ENCODE measurements around the gene VCAM1. TPM values are rescaled to one million over a fixed set of nuclear protein-coding genes. Genes with fewer than 3 reads are reported as not detected.

Gene VCAM1
- total RNA-seq, 1 experiment from 2014 or later = not detected

DNA sequence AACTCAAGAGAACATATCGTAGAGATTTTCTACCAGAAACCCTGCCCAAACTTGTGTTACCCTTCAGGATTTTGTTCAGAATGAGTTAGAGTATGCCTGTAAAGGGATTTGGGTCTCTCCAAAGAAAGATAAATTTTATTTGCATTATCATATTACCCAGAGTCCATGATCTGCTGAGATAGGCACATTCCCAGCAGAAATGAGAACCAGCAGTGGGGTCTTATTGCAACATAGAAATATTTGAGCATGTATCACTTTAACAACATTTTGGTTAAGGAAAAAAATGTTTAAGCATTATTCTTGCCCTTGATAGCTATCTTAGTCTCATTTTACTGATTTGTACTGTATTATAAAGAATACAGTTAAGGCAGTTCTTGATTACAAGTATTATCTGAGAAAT is 10.6 kb downstream of the VCAM1 start:
- no peak overlapping the region for H3K27ac ChIP-seq (ENCODE audit: low read length)
- CTCF ChIA-PET = no interaction called here

DNA sequence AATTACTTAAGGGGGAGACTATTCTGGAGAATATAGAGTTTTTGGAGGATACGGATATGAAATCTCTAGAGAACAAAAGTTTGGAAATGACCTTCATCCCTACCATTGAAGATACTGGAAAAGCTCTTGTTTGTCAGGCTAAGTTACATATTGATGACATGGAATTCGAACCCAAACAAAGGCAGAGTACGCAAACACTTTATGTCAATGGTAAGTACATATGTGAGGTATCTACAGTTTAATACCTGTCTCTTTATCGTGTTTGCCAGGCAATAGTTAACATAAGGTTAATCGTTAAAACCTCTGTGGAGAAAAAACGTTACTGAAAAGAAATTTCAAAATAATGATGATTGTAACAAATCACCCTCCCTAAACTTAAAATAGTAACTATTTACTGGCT is 11.8 kb downstream of the VCAM1 start:
- TF ChIP-seq EZH2 (IDR thresholded peaks at IDR 0.05; ENCODE audit: low read length, unreplicated experiment) (no peak), EZH2phosphoT487 (IDR thresholded peaks at IDR 0.05; ENCODE audit: borderline replicate concordance, low read length) (no peak)
- TF ChIP-seq, protein P1, sequence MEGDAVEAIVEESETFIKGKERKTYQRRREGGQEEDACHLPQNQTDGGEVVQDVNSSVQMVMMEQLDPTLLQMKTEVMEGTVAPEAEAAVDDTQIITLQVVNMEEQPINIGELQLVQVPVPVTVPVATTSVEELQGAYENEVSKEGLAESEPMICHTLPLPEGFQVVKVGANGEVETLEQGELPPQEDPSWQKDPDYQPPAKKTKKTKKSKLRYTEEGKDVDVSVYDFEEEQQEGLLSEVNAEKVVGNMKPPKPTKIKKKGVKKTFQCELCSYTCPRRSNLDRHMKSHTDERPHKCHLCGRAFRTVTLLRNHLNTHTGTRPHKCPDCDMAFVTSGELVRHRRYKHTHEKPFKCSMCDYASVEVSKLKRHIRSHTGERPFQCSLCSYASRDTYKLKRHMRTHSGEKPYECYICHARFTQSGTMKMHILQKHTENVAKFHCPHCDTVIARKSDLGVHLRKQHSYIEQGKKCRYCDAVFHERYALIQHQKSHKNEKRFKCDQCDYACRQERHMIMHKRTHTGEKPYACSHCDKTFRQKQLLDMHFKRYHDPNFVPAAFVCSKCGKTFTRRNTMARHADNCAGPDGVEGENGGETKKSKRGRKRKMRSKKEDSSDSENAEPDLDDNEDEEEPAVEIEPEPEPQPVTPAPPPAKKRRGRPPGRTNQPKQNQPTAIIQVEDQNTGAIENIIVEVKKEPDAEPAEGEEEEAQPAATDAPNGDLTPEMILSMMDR (conservative IDR thresholded peaks at IDR 0.05; ENCODE audit: low read depth, low read length) = no peak
- Histone ChIP-seq H3K4me2 (ENCODE audit: low read length) (no peak overlapping the region), H4K20me1 (ENCODE audit: low read length) (no peaks in the 10 kb centered on the region), H3K27me3 (ENCODE audit: low read length) (no peaks in the 10 kb centered on the region), H2AFZ (ENCODE audit: low read length) (no peak overlapping the region), H3K9ac (ENCODE audit: low read length) (no peak overlapping the region), H3K79me2 (ENCODE audit: low read length) (no peaks in the 10 kb centered on the region), H3K9me3 (ENCODE audit: low read length) (no peaks in the 10 kb centered on the region; the same call in 1 of the 2 replicates), H3K36me3 (ENCODE audit: low read depth, low read length) (no peaks in the 10 kb centered on the region), H3K4me3 (ENCODE audit: low read length) (no peak overlapping the region), H3K9me2 (replicated peaks; ENCODE audit: low read length) (peaks cover 4% of the 10 kb centered on the region; the same call in 1 of the 2 replicates), H3K4me1 (ENCODE audit: insufficient read depth, low read length) (peaks cover 18% of the 10 kb centered on the region), H3F3A (ENCODE audit: low read length, unreplicated experiment) (peaks cover 4% of the 10 kb centered on the region), H3K27ac (ENCODE audit: low read length) (no peak overlapping the region)
- CTCF ChIA-PET = no interaction called here
- no peak for ATAC-seq
- intact Hi-C loops (cut with micrococcal nuclease) = no loop called here
- no peak for DNase-seq
- BruUV-seq (replicated peaks) = no TSS peak
- POLR2A ChIA-PET (ENCODE audit: unreplicated experiment) = no interaction called here

More for the DNA sequence above, 10.6 kb downstream of the VCAM1 start:
- H3K4me2 ChIP-seq (ENCODE audit: low read length) = no peak overlapping the region
- intact Hi-C loops (cut with micrococcal nuclease) = no loop called here
- H3K27me3 ChIP-seq (ENCODE audit: low read length) = no peaks in the 10 kb centered on the region
- H3K9ac ChIP-seq (ENCODE audit: low read length) = no peak overlapping the region
- H3K4me1 ChIP-seq (ENCODE audit: insufficient read depth, low read length) = peaks cover 12% of the 10 kb centered on the region
- no peak overlapping the region for H2AFZ ChIP-seq (ENCODE audit: low read length)
- H3K9me3 ChIP-seq (ENCODE audit: low read length) = no peaks in the 10 kb centered on the region; the same call in 1 of the 2 replicates
- no peaks in the 10 kb centered on the region for H3K79me2 ChIP-seq (ENCODE audit: low read length)
- no peak for ATAC-seq
- TF ChIP-seq EZH2 (IDR thresholded peaks at IDR 0.05; ENCODE audit: low read length, unreplicated experiment) (no peak), EZH2phosphoT487 (IDR thresholded peaks at IDR 0.05; ENCODE audit: borderline replicate concordance, low read length) (no peak)
- TF ChIP-seq, protein P1 (conservative IDR thresholded peaks at IDR 0.05; ENCODE audit: low read depth, low read length) = no peak
- DNase-seq = no peak
- H4K20me1 ChIP-seq (ENCODE audit: low read length) = no peaks in the 10 kb centered on the region
- POLR2A ChIA-PET (ENCODE audit: unreplicated experiment) = no interaction called here
- no peak overlapping the region for H3K4me3 ChIP-seq (ENCODE audit: low read length)
- BruUV-seq (replicated peaks) = no TSS peak
- peaks cover 2% of the 10 kb centered on the region for H3F3A ChIP-seq (ENCODE audit: low read length, unreplicated experiment)
- peaks cover 4% of the 10 kb centered on the region; the same call in 1 of the 2 replicates for H3K9me2 ChIP-seq (replicated peaks; ENCODE audit: low read length)
- H3K36me3 ChIP-seq (ENCODE audit: low read depth, low read length) = no peaks in the 10 kb centered on the region

DNA sequence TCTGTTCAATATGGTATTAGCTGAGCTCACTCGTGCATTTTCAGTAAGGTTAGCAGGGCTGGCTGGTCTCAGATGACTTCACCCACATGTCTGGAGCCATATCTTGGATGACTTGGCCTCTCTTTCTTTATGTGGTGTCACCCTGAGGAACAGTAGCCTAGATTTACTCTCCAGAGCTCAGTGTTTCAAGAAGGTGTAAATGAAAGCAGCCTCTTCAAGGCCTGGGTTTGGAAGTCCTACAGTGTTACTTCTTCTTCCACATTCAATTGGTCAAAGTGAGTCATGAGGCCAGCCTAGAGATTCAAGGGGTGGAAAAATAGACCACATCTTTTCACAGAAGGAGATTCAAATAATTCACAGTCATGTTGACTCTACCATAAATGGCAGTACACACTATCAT is 12.2 kb downstream of the VCAM1 start:
- no peak overlapping the region for H2AFZ ChIP-seq (ENCODE audit: low read length)
- intact Hi-C loops (cut with micrococcal nuclease) = no loop called here
- ATAC-seq (no peak), DNase-seq (no peak)
- TF ChIP-seq EZH2phosphoT487 (IDR thresholded peaks at IDR 0.05; ENCODE audit: borderline replicate concordance, low read length) (no peak), EZH2 (IDR thresholded peaks at IDR 0.05; ENCODE audit: low read length, unreplicated experiment) (no peak)
- TF ChIP-seq, protein P1 (conservative IDR thresholded peaks at IDR 0.05; ENCODE audit: low read depth, low read length) = no peak
- H3K9ac ChIP-seq (ENCODE audit: low read length) = no peak overlapping the region
- POLR2A ChIA-PET (ENCODE audit: unreplicated experiment) = no interaction called here
- peaks cover 4% of the 10 kb centered on the region; the same call in 1 of the 2 replicates for H3K9me2 ChIP-seq (replicated peaks; ENCODE audit: low read length)
- CTCF ChIA-PET = no interaction called here
- no TSS peak for BruUV-seq (replicated peaks)
- no peaks in the 10 kb centered on the region for H3K27me3 ChIP-seq (ENCODE audit: low read length)
- no peaks in the 10 kb centered on the region for H3K79me2 ChIP-seq (ENCODE audit: low read length)
- no peaks in the 10 kb centered on the region for H3K36me3 ChIP-seq (ENCODE audit: low read depth, low read length)
- no peaks in the 10 kb centered on the region for H4K20me1 ChIP-seq (ENCODE audit: low read length)
- peaks cover 4% of the 10 kb centered on the region for H3F3A ChIP-seq (ENCODE audit: low read length, unreplicated experiment)
- H3K4me2 ChIP-seq (ENCODE audit: low read length) = no peak overlapping the region
- no peaks in the 10 kb centered on the region; the same call in 1 of the 2 replicates for H3K9me3 ChIP-seq (ENCODE audit: low read length)
- H3K4me1 ChIP-seq (ENCODE audit: insufficient read depth, low read length) = peaks cover 22% of the 10 kb centered on the region
- H3K27ac ChIP-seq (ENCODE audit: low read length) = no peak overlapping the region
- H3K4me3 ChIP-seq (ENCODE audit: low read length) = no peak overlapping the region
